Airway epithelial cell (primary cell): ENCODE results near the gene TBCE. TPM values are rescaled to one million over a fixed set of nuclear protein-coding genes. Genes with fewer than 3 reads are reported as not detected.

Source experiments
- total RNA-seq: library from RNA; depleted of rRNA; stranded (reverse); fragments of >200 nt; gene quantifications from 2 replicates; pipeline ENCODE4 v1.2.3, GENCODE V29; 2015

TBCE gene, protein sequence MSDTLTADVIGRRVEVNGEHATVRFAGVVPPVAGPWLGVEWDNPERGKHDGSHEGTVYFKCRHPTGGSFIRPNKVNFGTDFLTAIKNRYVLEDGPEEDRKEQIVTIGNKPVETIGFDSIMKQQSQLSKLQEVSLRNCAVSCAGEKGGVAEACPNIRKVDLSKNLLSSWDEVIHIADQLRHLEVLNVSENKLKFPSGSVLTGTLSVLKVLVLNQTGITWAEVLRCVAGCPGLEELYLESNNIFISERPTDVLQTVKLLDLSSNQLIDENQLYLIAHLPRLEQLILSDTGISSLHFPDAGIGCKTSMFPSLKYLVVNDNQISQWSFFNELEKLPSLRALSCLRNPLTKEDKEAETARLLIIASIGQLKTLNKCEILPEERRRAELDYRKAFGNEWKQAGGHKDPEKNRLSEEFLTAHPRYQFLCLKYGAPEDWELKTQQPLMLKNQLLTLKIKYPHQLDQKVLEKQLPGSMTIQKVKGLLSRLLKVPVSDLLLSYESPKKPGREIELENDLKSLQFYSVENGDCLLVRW
- 13.9 and 20.4 TPM in 2 replicates for total RNA-seq

DNA sequence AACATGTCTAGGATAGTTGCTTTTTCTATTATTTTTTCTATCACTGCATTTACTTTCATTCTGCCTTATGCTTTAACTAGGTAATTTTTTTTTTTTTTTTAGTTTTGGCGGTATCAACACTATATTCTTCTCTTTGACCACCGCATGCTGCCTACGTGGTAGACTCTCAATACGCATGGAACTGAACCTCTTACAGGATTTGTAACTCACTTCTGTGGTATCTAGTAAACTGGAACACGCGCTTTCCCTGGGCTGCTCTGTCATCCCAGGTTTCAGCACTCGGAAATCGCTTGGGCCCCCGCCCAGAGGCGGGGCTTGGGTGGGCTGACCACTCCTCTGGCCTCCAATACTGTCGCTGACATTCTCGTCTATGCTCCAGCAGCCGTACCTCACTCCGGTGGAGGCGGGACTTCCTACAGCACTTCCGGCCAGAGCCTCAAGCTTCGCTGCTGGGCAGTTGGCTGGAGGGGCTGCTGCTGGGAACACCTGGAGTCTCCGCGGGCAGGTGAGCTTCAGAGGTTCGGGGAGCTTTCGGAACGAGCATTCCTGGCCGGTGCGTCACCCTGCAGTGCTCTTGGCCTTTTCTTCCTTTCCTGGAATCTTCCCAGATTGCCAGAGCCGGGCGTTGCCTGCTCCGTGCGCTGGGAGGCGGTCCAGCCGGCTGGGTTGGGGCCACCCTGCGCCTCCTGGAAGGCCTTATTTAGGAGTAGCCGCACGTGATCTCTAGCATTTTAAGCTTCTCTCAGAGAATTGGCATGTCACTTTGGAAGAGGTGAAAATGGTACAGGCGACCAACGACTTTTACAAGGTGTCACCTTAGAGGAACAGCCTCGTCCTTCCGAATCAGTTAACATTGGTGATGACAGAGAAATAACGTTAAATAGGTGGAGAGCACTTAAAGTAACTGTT, at the start of gene TBCE:
Gene TBCE (plus strand): TSS at position 428 of the 909 bp plus-strand sequence. CDS start 12,623 bp downstream, outside the sequence.

DNA sequence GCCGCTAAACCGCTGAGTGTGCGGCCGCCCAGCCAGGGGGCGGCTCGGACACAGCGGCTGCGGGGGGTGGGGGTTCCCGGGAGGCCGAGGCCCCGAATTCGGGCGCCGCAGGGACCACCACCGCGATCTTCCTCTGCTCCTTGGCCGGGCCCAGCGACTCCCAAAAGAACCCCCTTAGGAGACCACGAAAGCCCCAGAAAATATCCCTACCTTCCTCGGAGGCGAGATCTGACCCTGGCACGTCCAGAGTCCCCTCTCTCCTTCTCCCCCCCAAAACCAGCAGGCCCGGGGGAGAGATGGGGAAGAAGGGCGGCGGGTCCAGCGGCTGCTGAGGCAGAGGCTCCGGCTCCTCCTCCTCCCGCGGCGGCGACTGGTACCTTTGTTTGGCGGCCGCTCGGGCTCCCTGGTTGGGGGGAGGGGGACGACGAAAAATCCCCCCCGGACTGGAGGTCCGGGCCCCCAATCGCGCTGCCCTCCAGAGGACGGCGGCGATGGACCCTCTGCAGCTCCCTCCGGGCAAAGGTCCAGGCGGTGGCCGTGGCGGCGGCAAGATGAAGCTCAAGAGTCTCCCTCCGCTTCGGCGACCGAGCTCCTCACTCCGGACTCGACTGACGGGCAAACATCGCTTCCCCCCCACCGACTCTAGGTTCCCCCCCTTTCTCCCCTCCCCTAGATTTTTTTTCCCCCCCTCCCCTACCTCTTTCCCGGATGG, 39.5 kb upstream of the TBCE start, which contains the start of gene ARID4B:
Gene ARID4B (minus strand): TSS at position 621 of the 712 bp plus-strand sequence. CDS start 1,260 bp downstream, outside the sequence.

DNA sequence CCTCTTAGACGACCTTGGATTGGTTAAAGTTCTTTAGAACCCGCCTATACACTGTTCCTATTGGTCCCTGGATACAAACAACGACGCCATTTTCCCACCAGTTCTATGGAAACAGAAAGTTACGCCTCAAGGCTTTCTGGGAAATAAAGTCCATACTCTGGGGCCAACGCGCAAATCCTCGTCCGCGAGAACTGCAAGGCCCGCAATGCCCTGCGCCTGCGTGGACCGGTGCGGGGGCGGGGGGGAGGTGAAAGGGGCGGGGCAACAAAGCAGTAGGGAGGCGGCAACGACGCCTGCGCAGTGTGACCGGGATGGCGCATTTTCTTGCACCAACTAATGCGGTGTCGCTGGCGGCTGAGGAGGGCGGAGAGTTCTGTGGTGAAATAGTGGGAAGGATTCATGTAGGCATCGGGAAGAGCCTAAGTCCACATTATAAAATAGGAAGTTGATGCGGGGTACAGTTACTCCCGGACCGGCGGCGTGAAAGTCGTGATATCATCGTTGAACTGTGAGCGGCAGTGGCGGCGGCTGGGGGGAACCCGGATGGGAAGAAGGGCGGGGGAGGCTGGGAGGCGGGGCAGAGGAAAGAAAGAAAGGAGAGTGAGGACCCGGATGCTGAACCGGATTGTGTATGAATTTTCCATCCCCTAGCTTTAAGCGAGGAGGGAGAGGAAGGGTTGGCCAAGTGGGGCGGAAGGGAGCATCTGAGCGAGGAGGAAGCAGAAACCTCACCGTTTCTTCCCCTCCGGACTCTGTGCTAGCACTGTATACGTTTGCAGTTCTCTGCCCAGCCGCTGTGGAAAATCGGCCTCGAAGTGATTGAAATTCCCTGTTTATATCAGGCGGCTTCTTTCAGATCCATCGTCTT, 38.7 kb upstream of the TBCE start, which contains the start of gene GGPS1:
Gene GGPS1 (plus strand): TSS at position 300 of the 868 bp plus-strand sequence. CDS start 6,695 bp downstream, outside the sequence.

Other genes starting within 250 kb of the TBCE start
- gene TOMM20, start 238.6 kb upstream of the TBCE start, total RNA-seq: 94.4 and 127 TPM in 2 replicates
- 58.9 and 65.7 TPM in 2 replicates for gene RBM34, start 206.2 kb upstream of the TBCE start, total RNA-seq
- 11.4 and 14.3 TPM in 2 replicates for gene ARID4B, start 39.2 kb upstream of the TBCE start, total RNA-seq
- 15.2 and 18.8 TPM in 2 replicates for gene GGPS1, start 38.9 kb upstream of the TBCE start, total RNA-seq
- 27.3 and 29.3 TPM in 2 replicates for gene B3GALNT2, start 137.0 kb downstream of the TBCE start, total RNA-seq